Measurements from ENCODE around the gene BDKRB2.

DNA sequence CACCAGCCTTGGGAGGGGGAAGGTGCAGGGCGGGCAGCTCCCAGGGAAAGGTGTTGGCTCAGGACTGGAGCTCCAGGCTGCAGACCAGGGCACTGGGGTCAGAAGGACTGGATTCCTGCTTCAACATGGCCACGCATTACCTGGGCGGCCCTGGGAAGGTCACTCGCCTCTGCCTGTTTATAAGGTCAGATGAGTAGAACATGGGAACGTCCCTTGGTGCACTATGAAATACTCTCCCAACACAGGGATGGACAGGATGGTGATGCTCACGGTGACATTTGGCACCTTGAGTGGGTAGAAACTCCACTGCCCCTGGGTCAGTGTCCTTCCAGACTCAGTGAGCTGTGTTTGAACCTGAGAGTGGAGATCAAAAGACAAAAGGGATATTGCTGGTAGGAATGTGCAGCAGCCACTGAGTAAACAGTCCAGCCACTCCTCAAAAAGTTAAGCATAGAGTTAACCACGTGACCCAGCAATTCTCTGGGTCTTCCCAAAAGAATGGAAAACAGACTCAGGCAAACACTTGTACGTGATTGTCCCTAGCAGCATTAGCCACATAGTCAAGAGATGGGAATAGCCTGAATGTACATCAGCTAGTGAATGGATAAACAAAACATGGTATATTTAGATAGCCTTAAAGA is 9.1 kb upstream of the BDKRB2 start:
- no peak for TF ChIP-seq EZH2 (optimal IDR thresholded peaks at IDR 0.05; ENCODE audit: low read depth, low read length)
- TF ChIP-seq CTCF (IDR thresholded peaks at IDR 0.05; ENCODE audit: low read length), result no peak
- TF ChIP-seq EZH2phosphoT487 (IDR thresholded peaks at IDR 0.05; ENCODE audit: low read length), result no peak
